ENCODE data around the gene PCCA. TPM values are rescaled to one million over a fixed set of nuclear protein-coding genes. Genes with fewer than 3 reads are reported as not detected.

Gene PCCA
- total and polyA plus RNA-seq, 2 experiments from 2014 or later, result 41.9 to 46.6 TPM

- DNase-seq (ENCODE audit: low spot score) (peak; percentile 61), ATAC-seq (no peak)
- Histone ChIP-seq H4K20me1 (replicated peaks; ENCODE audit: insufficient read depth) (no peaks in the 10 kb centered on the region), H3F3A (replicated peaks; ENCODE audit: low read depth) (no peaks in the 10 kb centered on the region; the same call in 1 of the 2 replicates), H3K4me3 (no peak overlapping the region), H3K9me2 (ENCODE audit: insufficient read depth) (no peaks in the 10 kb centered on the region), H3K36me3 (ENCODE audit: insufficient read depth) (no peaks in the 10 kb centered on the region), H3K4me1 (ENCODE audit: insufficient read depth) (no peaks in the 10 kb centered on the region; the same call in 1 of the 2 replicates), H3K4me2 (no peak overlapping the region), H3K79me2 (replicated peaks; ENCODE audit: insufficient read depth) (no peaks in the 10 kb centered on the region), H3K27me3 (ENCODE audit: insufficient read depth) (no peaks in the 10 kb centered on the region), H3K27ac (ENCODE audit: low read depth) (no peak overlapping the region), H2AFZ (no peak overlapping the region)
- peaks cover 3% of the 10 kb centered on the region for H3K27me3 Mint-ChIP-seq (ENCODE audit: insufficient read depth, low read depth, poor library complexity)
- TF ChIP-seq CTCF (conservative IDR thresholded peaks at IDR 0.05; ENCODE audit: low read depth in 2 of 2) (peak in 1 of 2 experiments; percentile 78; a peak in 3 of 4 replicates), ZNF331 (CRISPR knock-in tag; IDR thresholded peaks at IDR 0.05; ENCODE audit: low read depth) (no peak)
- H3K4me1 Mint-ChIP-seq, result peaks cover 22% of the 10 kb centered on the region
- H3K36me3 Mint-ChIP-seq (ENCODE audit: low read depth), result no peaks in the 10 kb centered on the region
- no peak overlapping the region for H3K27ac Mint-ChIP-seq
- H3K4me3 Mint-ChIP-seq, result no peak overlapping the region
- no peaks in the 10 kb centered on the region for H3K9me3 Mint-ChIP-seq
These were observed 453.9 kb downstream of the PCCA start for GRCh38 chr13:100542826-100543156.

- H3K27me3 Mint-ChIP-seq (ENCODE audit: insufficient read depth, low read depth, poor library complexity), result peaks cover 7% of the 10 kb centered on the region
- H3K4me1 Mint-ChIP-seq, result peaks cover 22% of the 10 kb centered on the region
- DNase-seq (ENCODE audit: low spot score) (no peak), ATAC-seq (no peak)
- H3K9me3 Mint-ChIP-seq, result no peaks in the 10 kb centered on the region
- no peak overlapping the region for H3K4me3 ChIP-seq
- no peak overlapping the region for H3K4me3 Mint-ChIP-seq
- no peak overlapping the region; the same call in 1 of the 2 replicates for H3K27ac Mint-ChIP-seq
- TF ChIP-seq EZH2phosphoT487 (IDR thresholded peaks at IDR 0.05; ENCODE audit: unreplicated experiment) (no peak), NANOG (IDR thresholded peaks at IDR 0.05; ENCODE audit: borderline replicate concordance) (no peak), CTCF (conservative IDR thresholded peaks at IDR 0.05; ENCODE audit: low read depth in 2 of 2) (no peak), EZH2 (IDR thresholded peaks at IDR 0.05; ENCODE audit: low read depth, unreplicated experiment) (no peak)
- no peaks in the 10 kb centered on the region for H3K36me3 ChIP-seq (ENCODE audit: insufficient read depth)
- no peaks in the 10 kb centered on the region; the same call in 1 of the 2 replicates for H3K4me1 ChIP-seq (ENCODE audit: insufficient read depth)
- no peaks in the 10 kb centered on the region for H3K36me3 Mint-ChIP-seq (ENCODE audit: low read depth)
- no peak overlapping the region for H3K4me2 ChIP-seq
- H3K9me2 ChIP-seq (ENCODE audit: insufficient read depth), result no peaks in the 10 kb centered on the region
- no peak overlapping the region for H2AFZ ChIP-seq
- H3K27ac ChIP-seq (ENCODE audit: low read depth), result peak overlapping the region; percentile 50; the same call in 1 of the 2 replicates
- H3K27me3 ChIP-seq (ENCODE audit: insufficient read depth), result no peaks in the 10 kb centered on the region
- H4K20me1 ChIP-seq (replicated peaks; ENCODE audit: insufficient read depth), result no peaks in the 10 kb centered on the region
- no peaks in the 10 kb centered on the region for H3K79me2 ChIP-seq (replicated peaks; ENCODE audit: insufficient read depth)
- no peaks in the 10 kb centered on the region; the same call in 1 of the 2 replicates for H3F3A ChIP-seq (replicated peaks; ENCODE audit: low read depth)
These were observed 455.1 kb downstream of the PCCA start for GRCh38 chr13:100543872-100544602.

Data from GM23338 (cell line).